Lower leg skin (tissue), 3 donors: ENCODE measurements around the gene CHAT.

Experiments used
- CTCF ChIP-seq, 3 donors: fragments of 450-650 bp; IDR thresholded peaks; one replicate each; pipeline ENCODE4 v1.5.1; 2016; ENCODE audit warnings: antibody characterized with exemption in 3 of 3, mild to moderate bottlenecking in 3 of 3, moderate library complexity in 2 of 3
- POLR2A ChIP-seq, 2 donors: fragments of 450-650 bp; IDR thresholded peaks; one replicate each; pipeline ENCODE4 v1.6.1; 2016 to 2017; ENCODE audit warnings: antibody characterized with exemption in 2 of 2, mild to moderate bottlenecking in 1 of 2, moderate library complexity in 1 of 2

- TF ChIP-seq CTCF (IDR thresholded peaks at IDR 0.05) (no peak), POLR2A (IDR thresholded peaks at IDR 0.05) (no peak)
Measured at GRCh38 chr10:49596493-49596809, 17.4 kb upstream of the CHAT start.
